Measurements from ENCODE around the gene NEMP2.
"Not testable (repeated sequence)": the region's sequence is repeated elsewhere in the genome, so short reads cannot be mapped to it uniquely, and the experiment has no call there.

Gene NEMP2

DNA sequence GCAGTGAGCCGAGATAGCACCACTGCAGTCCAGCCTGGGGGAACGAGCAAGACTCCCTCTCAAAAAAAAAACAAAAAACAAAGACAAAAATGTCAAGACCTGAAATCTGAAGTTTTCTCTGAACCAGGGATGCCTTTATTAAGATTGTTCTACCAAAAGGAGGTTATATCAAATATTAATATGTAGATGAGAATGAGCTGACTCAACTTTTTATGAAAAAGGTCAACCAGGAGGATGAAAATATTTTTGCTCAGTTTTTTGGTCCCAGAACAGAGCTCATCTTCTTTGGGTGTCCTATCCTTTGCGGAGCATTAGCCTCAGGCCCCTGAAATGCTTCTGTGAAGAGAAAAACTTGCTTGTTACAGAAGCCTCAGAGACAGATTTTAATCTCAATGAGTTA lies 44.0 kb downstream of the NEMP2 start:
- DNase-seq (ENCODE audit: low spot score): no peak

DNA sequence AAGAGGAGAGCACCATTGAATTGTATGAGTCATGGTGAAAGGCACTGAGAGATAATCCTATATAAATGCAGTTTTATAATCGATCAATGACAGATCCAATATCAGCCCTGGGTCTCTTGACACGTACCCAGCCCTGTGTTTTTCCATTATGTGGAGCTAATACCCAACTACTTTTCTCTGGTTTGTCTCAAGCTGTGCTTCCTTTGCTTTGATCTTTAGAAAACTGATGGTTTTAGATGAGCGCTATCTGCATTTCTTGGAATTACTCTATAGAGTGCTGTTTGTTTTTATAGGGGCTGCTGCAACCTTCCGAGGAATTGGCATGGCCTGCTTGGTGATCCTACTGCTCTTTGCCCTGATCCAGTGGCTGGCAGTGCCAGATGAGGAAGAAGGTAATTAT lies 45.0 kb downstream of the NEMP2 start:
- no peak for DNase-seq (ENCODE audit: low spot score)

DNA sequence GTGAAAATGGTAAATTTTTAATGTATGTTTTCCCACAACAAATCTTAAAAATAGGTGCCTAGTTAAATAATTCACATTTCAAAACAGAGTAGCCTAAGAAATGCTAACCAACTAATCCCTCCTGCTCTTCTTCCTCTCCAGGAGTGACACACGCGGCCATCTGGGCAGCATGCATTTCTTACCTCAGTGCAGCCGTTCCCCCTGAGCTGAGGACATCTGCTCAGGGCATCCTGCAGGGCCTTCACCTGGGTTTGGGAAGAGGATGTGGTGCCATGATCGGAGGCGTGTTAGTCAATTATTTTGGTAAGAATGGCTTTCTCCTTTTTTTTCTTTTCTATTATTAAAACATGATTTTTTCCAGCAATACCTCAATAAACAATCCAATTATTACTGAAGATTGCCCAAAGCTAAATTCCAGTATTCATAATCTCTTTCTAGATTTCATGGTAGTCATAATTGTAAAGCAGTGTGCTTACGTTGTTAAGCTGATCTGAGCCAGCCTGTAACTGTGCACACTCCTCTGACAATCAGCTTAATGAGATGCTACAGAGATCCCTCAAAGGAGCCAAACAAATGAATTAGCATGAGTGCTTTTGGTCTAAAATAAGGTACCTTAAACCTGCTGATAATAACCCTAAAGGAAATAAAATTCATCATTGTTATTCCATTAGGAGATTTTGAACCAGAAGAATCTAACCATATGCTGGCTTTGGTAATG lies 45.8 kb downstream of the NEMP2 start:
- no peak for DNase-seq (ENCODE audit: low spot score)

- no peak for DNase-seq (ENCODE audit: low spot score)
Observed at GRCh38 chr2:190486037-190486623, 48.4 kb downstream of the NEMP2 start.

DNA sequence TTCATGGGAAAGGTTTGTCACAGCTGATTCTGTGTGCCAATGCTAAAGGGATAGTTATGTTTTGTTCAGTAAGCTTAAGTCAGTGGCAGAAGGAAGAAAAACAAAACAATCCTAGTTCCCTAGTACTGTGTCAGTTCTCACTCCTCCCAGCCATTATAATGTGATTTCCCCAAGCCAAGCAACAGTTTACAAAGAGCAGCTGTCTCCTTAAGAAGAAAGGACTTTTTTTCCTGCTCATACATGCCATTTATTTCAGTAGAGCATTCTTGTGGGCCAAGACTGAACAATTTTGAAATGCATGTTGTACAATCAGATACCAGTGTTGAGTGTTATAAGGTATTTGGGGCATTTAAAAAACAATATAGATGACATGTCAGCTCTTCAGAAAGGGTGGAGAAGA lies 52.1 kb downstream of the NEMP2 start:
- no peak for DNase-seq (ENCODE audit: low spot score)

DNA sequence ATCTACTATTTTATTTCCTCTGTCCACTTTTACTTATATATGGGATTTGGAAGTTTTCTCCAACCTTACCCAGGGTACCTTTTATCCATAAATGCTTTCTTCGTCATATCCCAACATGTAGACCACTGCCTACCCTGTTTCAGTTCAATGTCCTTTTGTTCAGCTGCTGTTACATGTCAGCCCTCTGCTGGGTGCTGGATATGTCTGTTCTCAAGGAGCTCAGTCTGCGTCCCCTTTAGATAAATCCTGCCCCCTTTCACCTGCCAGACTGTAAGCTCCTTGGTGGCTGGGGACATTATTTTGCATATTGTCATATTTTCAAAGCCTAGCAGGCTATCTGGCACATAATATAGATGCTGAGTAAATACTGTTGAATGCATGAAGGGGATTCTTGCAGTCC lies 53.2 kb downstream of the NEMP2 start:
- DNase-seq (ENCODE audit: low spot score): no peak

- no peak for DNase-seq (ENCODE audit: low spot score)
Observed at GRCh38 chr2:190478572-190479195, 55.8 kb downstream of the NEMP2 start.

DNA sequence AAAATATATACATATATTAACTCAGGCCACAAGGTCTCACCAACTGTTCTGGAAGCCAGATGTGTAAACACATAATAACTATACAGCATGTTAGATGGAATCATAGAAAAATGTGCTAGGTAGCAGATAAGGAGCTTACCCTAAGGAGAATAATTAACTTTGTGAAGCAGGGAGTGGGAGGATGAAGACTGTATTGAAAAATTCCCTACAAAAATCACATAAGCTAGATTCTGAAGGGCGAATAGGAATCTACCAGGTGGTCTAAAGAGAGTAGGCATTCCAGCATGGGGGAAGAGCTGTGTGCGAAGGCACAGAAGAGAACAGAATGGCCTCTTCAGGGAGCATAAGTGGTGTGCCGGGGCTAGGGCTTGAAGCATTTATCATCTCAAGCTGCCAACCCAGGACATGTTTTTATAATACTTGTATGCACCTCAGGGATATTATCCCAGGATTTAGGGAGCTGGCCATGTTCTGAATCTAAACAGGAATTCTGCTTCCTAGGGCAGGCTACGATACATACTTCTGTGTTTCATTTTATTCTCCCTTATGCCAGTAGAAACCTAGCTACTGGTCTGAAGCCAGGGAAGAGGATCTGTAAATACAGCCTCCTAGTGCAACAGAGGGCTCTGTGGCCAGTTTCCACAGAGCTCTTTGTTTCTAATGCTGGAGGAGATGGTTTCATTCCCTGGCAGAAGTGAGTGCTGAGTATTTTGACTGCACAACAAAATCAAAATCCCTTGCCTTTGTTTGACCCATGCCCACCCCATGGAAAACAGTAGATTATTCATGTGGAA lies 56.7 kb downstream of the NEMP2 start:
- no peak for DNase-seq (ENCODE audit: low spot score)

DNA sequence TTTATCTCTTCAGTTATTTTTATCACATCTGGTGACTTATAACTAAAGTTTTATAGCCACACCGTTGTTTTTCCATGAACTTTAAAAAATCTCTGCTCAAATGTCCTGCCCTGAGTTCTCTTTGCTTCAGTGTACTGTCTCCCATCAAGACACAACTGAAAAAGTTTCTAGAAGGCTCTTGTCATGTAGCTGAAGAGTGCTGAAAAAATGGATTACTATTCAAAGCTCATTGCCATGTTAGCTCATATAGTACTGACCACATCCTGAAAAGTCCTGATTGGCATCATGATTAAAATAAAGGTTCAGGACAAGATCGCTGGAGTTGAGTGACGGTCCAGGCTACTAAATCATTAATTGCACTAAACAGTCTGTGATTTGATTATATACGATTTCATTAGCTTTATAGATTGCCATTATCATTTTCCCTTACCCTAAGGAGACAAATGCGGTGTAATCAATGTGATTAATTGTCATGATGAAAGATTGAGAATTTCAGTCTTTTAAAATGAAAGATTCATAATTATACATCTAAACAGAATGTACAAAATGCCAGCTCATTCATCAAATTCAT lies 64.2 kb downstream of the NEMP2 start:
- no peak for DNase-seq (ENCODE audit: low spot score)

DNA sequence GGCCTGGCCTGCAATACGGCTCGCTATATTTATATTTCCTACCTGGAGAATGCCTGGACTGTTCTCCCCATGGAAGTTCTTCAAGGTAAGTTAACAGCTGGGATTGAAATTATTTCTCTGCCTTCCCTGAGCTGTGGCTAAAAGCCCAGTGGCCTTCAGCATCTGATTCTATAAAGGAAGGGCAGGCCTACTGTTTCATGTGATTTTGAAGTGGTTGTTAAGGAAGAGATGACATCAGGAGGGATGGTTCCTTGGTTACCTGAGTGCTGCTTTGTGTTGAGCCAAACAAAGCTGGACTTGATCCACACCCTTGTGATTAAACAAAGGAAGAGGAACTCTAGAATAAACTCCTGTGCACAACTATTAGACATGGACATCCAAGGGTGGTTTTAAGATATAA lies 64.8 kb downstream of the NEMP2 start:
- DNase-seq (ENCODE audit: low spot score): no peak

DNA sequence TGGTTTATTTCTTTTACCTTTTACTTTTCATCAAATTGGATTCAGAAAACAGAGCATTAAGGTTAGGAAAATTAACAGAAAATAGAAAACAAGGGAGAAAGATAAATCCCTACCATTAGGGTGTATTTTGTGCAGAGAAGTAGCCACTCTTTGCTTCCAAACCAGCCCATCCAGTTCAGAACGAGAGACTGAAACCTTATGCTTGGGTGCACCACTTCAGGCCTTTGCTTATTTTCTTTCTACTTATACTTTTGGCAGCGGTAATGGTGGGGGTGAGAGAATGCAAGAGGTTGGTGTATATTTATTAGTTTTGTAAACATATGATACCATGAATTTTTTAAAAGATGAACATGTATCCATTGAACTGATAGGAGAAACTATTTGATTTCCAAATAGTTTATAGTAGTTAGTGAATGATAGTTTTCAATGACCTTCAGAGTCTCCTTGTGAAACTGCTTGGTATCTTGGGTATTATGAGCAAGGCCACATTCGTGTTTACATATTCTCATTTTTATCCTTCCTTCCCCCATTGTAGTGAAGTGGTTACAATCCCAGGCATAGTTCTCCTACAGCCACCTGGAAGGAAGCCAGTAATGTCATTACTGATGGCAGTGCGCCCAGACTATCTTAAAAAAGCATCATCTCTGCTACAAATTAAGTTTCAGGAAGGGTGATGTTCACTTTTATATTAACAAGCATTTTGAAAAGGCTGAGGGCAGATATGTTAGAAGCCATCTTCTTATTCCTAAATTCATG lies 65.5 kb downstream of the NEMP2 start:
- peak; percentile 21 for DNase-seq (ENCODE audit: low spot score)

DNA sequence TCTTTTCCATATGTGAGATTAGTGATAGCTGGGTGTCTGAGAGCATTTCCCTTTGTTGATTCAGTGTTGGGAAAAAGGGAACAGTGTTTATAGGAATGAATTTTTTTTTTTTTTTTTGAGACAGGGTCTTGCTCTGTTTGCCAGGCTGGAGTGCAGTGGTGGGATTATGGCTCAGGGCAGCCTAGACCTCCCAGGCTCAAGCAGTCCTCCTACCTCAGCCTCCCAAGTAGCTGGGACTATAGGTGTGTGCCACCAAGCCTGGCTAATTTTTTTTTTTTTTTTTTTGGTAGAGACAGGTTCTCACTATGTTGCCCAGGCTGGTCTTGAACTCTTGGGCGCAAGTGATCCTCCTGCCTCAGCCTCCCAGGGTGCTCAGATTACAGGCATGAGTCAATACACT lies 66.2 kb downstream of the NEMP2 start:
- not testable (repeated sequence) for DNase-seq (ENCODE audit: low spot score)

- DNase-seq (ENCODE audit: low spot score): no peak
Observed at GRCh38 chr2:190467575-190468083, 66.9 kb downstream of the NEMP2 start.

DNA sequence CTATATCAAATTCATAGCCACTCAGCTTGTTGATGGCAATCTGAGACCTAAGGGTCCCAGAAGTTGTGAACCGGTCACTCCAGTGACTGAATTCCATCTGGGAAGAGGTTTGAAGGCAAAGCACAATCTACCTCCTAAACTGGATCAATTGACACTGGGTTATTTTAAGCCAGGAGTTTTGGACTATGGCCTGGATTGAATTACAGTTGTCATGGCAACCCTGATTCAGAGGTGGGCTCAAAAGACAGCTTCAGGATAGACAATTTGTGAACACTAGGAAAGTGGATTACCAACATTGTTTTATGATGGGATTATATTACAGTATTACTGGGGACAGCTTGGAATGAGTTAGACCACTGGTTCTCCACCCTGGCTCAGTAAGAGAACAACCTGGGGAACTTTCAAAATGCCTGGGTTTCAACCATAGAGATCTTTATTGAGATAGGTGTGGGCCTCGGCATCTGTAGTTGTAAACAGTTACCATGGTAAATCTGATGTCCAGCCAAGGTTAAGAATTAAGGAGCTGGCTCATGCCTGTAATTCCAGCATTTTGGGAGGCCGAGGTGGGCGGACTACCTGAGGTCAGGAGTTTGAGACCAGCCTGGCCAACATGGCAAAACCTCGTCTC lies 67.6 kb downstream of the NEMP2 start:
- DNase-seq (ENCODE audit: low spot score): peak; percentile 25

DNA sequence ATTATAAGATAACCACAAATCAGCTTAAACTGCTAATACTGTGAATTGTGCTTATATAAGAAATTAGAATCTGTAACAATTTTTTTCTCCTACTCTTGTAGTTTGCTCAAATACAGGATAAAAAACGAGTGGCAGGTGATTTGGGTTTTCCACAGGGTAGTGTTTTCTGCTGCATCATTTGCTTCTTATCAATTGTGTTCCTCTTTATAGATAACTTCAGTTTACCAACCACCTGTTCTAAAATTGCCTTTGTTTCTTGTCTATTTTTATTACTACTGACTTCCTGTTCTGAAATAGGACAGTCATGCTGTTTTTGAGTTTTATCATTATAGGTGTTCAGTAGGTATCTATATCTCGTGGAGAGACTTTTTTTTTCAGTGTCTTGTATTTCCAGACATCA lies 69.5 kb downstream of the NEMP2 start:
- DNase-seq (ENCODE audit: low spot score): no peak

DNA sequence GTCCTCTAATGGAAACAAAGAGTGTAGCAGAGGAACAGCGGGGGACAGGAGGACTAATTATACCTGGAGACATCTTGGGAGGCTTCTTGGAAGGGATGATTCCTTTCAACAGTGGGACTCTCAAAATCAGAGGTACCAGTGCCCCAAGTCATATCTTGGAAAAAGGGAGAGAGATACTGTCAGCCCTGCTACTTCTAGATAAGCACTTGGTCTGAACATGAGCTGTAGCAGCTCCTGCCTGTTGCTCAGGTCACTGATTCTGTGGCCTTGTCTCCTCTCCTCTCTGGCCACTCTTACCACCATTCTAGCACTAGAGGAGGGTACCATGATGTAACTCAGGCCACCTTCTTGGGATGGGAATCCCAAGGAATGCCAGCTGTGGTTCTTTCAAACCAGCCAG lies 71.9 kb downstream of the NEMP2 start:
- DNase-seq (ENCODE audit: low spot score): no peak

DNA sequence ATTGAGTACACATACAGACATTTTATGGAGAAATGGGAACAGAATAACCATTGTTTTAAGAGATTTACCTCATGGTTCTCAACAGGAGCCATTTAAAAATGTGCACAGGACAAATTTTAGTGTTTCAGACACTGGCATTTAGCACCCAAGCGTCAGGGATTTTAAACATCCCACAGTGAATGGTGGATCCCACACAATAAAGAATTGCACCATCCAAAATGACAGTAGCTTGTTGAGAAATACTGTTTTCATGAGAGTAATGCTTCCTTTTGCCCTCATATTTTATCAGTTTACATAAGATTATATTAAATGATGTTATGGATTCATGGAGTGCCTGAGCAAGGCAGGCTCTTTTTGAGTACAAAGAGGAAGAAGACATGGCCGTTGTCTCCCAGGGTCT lies 72.3 kb downstream of the NEMP2 start:
- no peak for DNase-seq (ENCODE audit: low spot score)

DNA sequence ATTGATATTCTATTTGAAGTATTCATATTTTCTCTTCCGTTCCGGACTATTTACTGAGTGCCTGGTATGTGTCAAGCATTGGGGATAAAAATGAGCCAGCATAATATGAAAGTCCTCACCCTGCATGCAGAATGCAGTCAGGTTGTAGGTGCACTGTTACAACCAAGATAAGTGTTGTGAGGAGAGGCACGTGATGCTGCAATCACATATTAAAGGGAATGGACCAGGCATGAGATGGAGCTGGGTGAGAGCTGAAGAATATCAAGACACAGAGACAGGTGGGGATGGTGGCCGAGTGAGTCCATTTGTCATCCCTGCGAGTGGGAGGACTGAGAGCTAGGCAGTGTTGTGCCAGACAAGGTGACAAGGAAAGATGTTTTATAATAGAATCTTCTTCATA lies 74.0 kb downstream of the NEMP2 start:
- DNase-seq (ENCODE audit: low spot score): no peak

DNA sequence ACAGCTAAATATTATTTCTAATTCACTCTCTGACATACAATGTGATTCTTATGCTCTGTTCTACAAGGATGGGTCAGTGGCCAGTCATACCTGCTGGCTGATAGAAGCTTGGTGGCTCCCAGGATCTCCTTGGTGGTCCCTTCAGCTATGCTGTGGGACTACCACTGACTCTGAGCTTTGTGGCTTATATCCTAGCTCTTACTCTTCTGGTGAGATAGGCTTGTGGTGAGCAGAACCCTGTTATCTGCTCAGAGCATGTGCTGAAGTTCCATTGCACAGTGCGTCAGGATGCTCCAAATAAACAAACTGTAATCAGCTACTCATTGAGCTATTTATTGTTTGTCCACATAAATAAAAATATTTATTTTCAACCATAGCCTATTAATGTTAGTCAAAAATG lies 74.6 kb downstream of the NEMP2 start:
- DNase-seq (ENCODE audit: low spot score): no peak

DNA sequence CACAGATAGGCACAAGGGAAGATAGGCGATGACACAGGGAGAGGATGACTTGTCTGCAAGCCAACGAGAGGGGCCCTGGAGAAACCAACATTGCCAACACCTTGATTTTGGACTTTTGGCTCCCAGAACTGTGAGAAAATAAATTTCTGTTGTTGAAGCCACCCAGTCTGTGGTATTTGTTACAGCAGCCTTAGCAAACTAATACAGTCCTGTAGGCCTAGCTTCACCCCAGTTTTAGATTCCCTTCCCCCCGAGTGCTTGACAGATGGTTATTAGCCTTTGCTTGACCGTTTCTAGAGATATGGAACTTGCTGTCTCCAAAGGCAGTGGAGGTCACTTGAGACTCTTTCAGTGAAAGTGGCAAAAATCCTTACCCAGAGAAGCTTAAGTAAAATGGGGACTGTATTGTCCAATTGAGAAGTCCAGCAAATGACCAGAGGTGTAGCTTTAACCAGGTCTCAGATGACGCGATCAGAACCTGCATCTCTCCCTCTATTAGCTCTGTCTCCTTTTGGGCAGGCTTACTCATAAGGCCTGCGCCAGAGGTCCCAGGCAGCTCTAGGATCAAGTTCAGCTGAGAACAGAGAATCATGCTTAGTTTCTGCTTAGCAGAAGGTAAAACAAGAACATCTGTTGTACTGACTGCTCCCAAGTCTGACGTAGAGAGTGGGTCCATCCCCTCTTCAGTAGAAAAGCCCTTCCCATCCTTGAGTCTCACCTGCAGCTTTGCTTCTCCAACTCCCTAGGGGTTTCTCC lies 76.0 kb downstream of the NEMP2 start:
- no peak for DNase-seq (ENCODE audit: low spot score)
